SK-N-SH (cell line): ENCODE measurements around the gene LATS2.

Experiments
- CHD2 ChIP-seq: fragments of 150-350 bp; IDR thresholded peaks from 2 replicates; pipeline ENCODE4 v1.6.1; 2018; ENCODE audit warnings: low read length; ENCODE audit not compliant: partially characterized antibody
- CTCF ChIP-seq: fragments of 200-600 bp; sonication (generic); IDR thresholded peaks from 2 replicates; pipeline ENCODE4 v1.6.1; 2017; ENCODE audit warnings: antibody characterized with exemption, mild to moderate bottlenecking, moderate library complexity
- GATA2 ChIP-seq: sonication (generic); formaldehyde crosslinking; IDR thresholded peaks from 2 replicates; pipeline ENCODE4 v1.5.0; 2020; ENCODE audit warnings: mild to moderate bottlenecking, missing genetic modification reagents
- IRF3 ChIP-seq: fragments of 150-350 bp; IDR thresholded peaks from 2 replicates; pipeline ENCODE4 v1.6.1; 2016; ENCODE audit warnings: mild to moderate bottlenecking, low read depth, low read length
- POLR2AphosphoS5 ChIP-seq: IDR thresholded peaks from 2 replicates; pipeline ENCODE4 v1.6.1; 2012; ENCODE audit warnings: low read depth, low read length
- REST ChIP-seq: IDR thresholded peaks from 2 replicates; pipeline ENCODE4 v1.6.1; 2012; ENCODE audit warnings: mild to moderate bottlenecking, low read depth, low read length, moderate library complexity
- SIN3A ChIP-seq: IDR thresholded peaks from 2 replicates; pipeline ENCODE4 v1.6.1; 2012; ENCODE audit warnings: low read depth, mild to moderate bottlenecking, low read length, moderate library complexity, borderline replicate concordance

- TF ChIP-seq POLR2AphosphoS5 (no peak), CTCF (no peak), IRF3 (no peak), REST (no peak), GATA2 (no peak), CHD2 (no peak), SIN3A (no peak)
Observed at GRCh38 chr13:21074546-21074945, 13.2 kb upstream of the LATS2 start.
